HUES48 (cell line): ENCODE measurements around the gene SPOCK1.

ENCODE experiments used
- H3K27ac ChIP-seq: one replicate; pipeline ENCODE4 v1.7.0; 2013; ENCODE audit warnings: low read depth, low read length, inconsistent platforms
- H3K27me3 ChIP-seq: 2 replicates; pipeline ENCODE4 v1.6.1; 2013; ENCODE audit warnings: mild to moderate bottlenecking, low read length; ENCODE audit not compliant: control insufficient read depth, insufficient read depth
- H3K36me3 ChIP-seq: 2 replicates; pipeline ENCODE4 v1.6.1; 2013; ENCODE audit warnings: low read length; ENCODE audit not compliant: control insufficient read depth, insufficient read depth
- H3K4me1 ChIP-seq: 2 replicates; pipeline ENCODE4 v1.6.1; 2013; ENCODE audit warnings: mild to moderate bottlenecking, low read length; ENCODE audit not compliant: control insufficient read depth, insufficient read depth
- H3K4me3 ChIP-seq: 2 replicates; pipeline ENCODE4 v1.5.1; 2013; ENCODE audit warnings: mild to moderate bottlenecking, low read depth, low read length
- H3K9ac ChIP-seq: 2 replicates; pipeline ENCODE4 v1.6.1; 2013; ENCODE audit warnings: mild to moderate bottlenecking, low read depth, low read length, moderate library complexity
- H3K9me3 ChIP-seq: 2 replicates; pipeline ENCODE4 v1.6.1; 2013; ENCODE audit warnings: low read length; ENCODE audit not compliant: control insufficient read depth, insufficient read depth

Gene SPOCK1

DNA sequence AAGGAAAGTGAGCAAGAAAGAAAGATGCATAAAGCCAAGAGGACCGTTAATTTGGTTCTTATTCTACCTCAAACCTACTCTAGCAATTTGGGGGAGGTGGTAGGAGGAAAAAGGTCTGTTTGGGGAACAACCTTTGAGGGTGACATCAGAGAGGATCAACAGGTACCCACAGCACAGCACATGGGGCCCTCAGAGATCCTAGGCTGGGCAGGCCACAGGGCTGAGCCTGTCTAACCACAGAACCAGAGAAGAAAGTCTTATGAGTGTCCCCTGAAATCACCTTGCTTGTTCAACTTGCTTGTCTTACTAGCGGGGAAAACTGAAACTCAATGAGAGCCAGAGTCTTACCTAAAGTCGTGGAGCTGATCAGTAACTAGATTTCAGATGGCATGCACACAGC, 385.2 kb downstream of the SPOCK1 start:
- Histone ChIP-seq H3K9ac (no peak overlapping the region), H3K27ac (no peak overlapping the region), H3K4me3 (no peak overlapping the region), H3K4me1 (no peaks in the 10 kb centered on the region), H3K36me3 (no peaks in the 10 kb centered on the region), H3K27me3 (no peaks in the 10 kb centered on the region), H3K9me3 (no peaks in the 10 kb centered on the region)

DNA sequence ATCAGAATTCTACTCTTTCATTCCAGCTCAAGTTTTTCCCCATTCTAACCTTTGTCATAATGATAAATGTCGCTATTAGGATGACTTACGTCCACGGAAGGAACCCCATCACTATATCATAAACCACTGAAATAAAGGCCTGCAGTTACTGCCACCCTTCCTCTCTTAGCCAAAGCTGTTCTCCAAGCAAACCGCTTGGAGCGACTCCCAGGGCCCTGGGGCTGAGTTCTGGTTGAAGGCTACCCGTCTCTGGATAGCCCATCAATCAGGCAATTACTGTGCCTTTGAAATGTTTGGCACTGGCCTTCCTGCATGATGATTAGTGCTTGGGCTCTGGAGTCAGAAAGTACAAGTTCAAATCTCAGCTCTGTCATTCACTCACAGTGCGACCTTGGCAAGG, 386.0 kb downstream of the SPOCK1 start:
- Histone ChIP-seq H3K27me3 (no peaks in the 10 kb centered on the region), H3K4me1 (no peaks in the 10 kb centered on the region), H3K27ac (no peak overlapping the region), H3K36me3 (no peaks in the 10 kb centered on the region), H3K9ac (no peak overlapping the region), H3K4me3 (no peak overlapping the region), H3K9me3 (no peaks in the 10 kb centered on the region)

GRCh38 chr5:137105351-137106035, 393.6 kb downstream of the SPOCK1 start:
- H3K36me3 ChIP-seq: no peaks in the 10 kb centered on the region
- no peaks in the 10 kb centered on the region for H3K4me1 ChIP-seq
- no peaks in the 10 kb centered on the region for H3K27me3 ChIP-seq
- H3K9me3 ChIP-seq: no peaks in the 10 kb centered on the region
- no peak overlapping the region for H3K4me3 ChIP-seq
- H3K27ac ChIP-seq: no peak overlapping the region
- H3K9ac ChIP-seq: no peak overlapping the region

GRCh38 chr5:137101544-137101943, 397.6 kb downstream of the SPOCK1 start:
- H3K27ac ChIP-seq: no peak overlapping the region
- no peaks in the 10 kb centered on the region for H3K27me3 ChIP-seq
- H3K36me3 ChIP-seq: no peaks in the 10 kb centered on the region
- H3K9me3 ChIP-seq: no peaks in the 10 kb centered on the region
- no peak overlapping the region for H3K4me3 ChIP-seq
- H3K9ac ChIP-seq: no peak overlapping the region
- 0 out of 2 replicates have a peak, but pooled peaks cover 4% of the 10 kb centered on the region for H3K4me1 ChIP-seq

DNA sequence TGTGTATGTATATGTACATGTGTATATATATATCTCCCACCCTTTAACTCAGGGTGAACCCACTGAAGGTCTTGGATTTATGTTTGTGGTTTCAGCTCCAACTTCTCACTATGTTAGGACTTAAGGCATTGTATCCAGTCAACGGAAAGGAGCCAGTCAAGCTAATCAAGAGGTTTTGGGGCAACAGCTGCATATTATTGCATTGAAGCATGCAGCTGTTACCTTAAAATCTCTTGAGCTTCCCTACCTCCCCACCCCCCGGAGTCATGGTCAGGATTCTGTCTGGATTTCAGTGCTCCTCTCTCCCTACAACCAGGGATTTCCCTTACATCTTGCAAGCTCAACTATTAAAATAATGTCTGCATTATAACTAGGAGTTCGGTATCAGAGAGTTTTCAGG, 399.5 kb downstream of the SPOCK1 start:
- H3K9me3 ChIP-seq: no peaks in the 10 kb centered on the region
- H3K36me3 ChIP-seq: no peaks in the 10 kb centered on the region

GRCh38 chr5:137098663-137099062, 400.5 kb downstream of the SPOCK1 start:
- Histone ChIP-seq H3K27ac (no peak overlapping the region), H3K27me3 (no peaks in the 10 kb centered on the region), H3K9me3 (no peaks in the 10 kb centered on the region)

More for the DNA sequence above, 399.5 kb downstream of the SPOCK1 start:
- H3K27ac ChIP-seq: no peak overlapping the region
- no peak overlapping the region for H3K9ac ChIP-seq
- H3K27me3 ChIP-seq: no peaks in the 10 kb centered on the region
- H3K4me3 ChIP-seq: no peak overlapping the region
- H3K4me1 ChIP-seq: 0 out of 2 replicates have a peak, but pooled peaks cover 4% of the 10 kb centered on the region

DNA sequence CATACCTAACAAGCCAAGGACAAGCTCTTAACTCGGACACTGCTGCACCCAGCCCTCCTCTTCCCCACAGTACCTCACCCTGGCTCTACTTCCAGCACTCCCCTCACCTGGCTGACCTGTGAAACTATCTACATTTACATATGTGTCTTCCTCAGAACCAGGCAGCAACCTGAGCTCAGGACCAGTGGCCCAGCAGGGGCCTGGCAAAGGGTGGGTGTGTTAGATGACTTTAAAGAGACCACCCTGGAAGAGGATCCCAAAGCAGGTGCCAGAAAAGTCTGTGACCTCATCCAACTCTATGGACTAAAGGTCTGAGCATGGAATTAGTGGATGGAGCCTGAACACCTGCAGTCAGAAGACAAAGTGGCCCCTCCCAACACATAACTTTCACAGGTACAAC, 400.9 kb downstream of the SPOCK1 start:
- H3K27me3 ChIP-seq: no peaks in the 10 kb centered on the region
- 0 out of 2 replicates have a peak, but pooled peaks cover 4% of the 10 kb centered on the region for H3K4me1 ChIP-seq
- H3K9me3 ChIP-seq: no peaks in the 10 kb centered on the region
- H3K36me3 ChIP-seq: no peaks in the 10 kb centered on the region
- no peak overlapping the region for H3K9ac ChIP-seq
- H3K27ac ChIP-seq: no peak overlapping the region
- H3K4me3 ChIP-seq: no peak overlapping the region

More at GRCh38 chr5:137098663-137099062, 400.5 kb downstream of the SPOCK1 start:
- Histone ChIP-seq H3K9ac (no peak overlapping the region), H3K36me3 (no peaks in the 10 kb centered on the region), H3K4me1 (0 out of 2 replicates have a peak, but pooled peaks cover 4% of the 10 kb centered on the region), H3K4me3 (no peak overlapping the region)

DNA sequence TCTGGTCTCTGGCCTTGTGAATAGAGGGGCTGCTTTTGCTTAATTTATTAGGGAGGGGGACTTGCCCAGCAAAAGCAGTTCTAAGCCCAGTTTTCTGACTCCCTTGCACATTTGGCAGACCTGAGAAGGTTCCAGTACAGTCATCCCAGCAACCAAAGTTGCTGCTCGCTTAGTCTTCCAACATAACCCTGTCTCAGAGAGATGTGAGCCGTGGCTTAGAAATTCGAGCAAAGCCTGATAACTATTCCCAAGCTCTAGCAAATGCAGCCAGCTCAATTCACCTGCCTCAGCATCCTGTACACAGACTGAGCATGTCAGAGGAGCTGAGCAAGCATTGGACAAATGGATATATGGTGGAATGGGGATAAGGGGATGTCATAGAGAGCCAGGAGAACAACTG, 401.9 kb downstream of the SPOCK1 start:
- Histone ChIP-seq H3K9me3 (no peaks in the 10 kb centered on the region), H3K27me3 (no peaks in the 10 kb centered on the region), H3K4me1 (peaks cover 8% of the 10 kb centered on the region; the same call in 1 of the 2 replicates), H3K27ac (no peak overlapping the region), H3K4me3 (no peak overlapping the region), H3K9ac (no peak overlapping the region), H3K36me3 (no peaks in the 10 kb centered on the region)

DNA sequence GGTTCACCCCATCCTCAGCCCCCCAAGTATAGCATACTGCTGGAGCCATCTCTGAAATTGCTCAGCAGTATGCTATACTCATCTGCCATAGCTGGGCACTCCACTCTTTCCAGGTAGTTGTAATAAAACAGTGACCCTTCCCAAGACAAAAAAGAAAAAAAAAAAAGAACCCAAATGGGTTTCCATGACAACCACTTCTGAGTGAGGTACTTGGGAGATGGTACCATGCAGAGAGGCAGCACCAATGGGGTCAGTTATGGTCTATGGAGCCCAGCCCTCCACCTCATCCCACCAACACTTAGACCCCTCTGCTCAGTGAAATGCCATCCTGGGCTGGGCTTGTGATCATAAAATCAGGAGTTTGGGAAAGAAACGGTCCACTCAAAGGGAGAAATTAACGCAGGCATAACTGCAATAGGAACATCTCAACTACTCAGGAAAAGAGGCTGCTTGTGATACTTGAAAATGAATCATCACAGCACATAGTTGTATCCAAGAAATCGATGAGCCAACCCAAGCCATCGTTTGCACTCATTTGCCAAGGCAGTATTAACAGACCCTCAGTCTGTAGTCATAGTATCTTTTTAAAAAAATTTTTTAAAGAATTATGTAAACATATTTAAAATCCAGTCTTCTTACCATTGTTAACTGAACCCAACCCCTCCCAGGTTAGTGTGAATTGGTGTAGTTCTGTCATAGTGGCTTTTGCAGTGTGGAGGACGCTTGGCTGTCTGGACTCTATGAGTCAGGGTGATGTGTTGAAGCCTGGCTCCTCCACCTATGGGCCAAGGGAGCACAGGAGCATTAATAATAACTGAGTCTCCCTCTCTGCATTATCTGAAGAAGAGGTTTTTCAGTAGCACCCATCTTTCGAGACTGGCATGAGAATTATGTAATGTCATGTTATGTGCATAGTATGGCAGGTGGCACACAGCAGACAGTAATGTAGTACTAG, 402.7 kb downstream of the SPOCK1 start:
- H3K4me1 ChIP-seq: peaks cover 13% of the 10 kb centered on the region; the same call in 1 of the 2 replicates
- H3K9ac ChIP-seq: no peak overlapping the region
- no peak overlapping the region for H3K4me3 ChIP-seq
- no peaks in the 10 kb centered on the region for H3K27me3 ChIP-seq
- no peaks in the 10 kb centered on the region for H3K9me3 ChIP-seq
- no peaks in the 10 kb centered on the region for H3K36me3 ChIP-seq
- H3K27ac ChIP-seq: no peak overlapping the region

- no peaks in the 10 kb centered on the region for H3K9me3 ChIP-seq
- H3K9ac ChIP-seq: no peak overlapping the region
- no peaks in the 10 kb centered on the region for H3K36me3 ChIP-seq
- no peak overlapping the region for H3K27ac ChIP-seq
- peaks cover 21% of the 10 kb centered on the region for H3K4me1 ChIP-seq
- no peak overlapping the region for H3K4me3 ChIP-seq
- no peaks in the 10 kb centered on the region for H3K27me3 ChIP-seq
Observed at GRCh38 chr5:137095597-137095996, 403.5 kb downstream of the SPOCK1 start.

- Histone ChIP-seq H3K4me1 (peaks cover 28% of the 10 kb centered on the region), H3K9me3 (no peaks in the 10 kb centered on the region), H3K36me3 (no peaks in the 10 kb centered on the region), H3K27me3 (no peaks in the 10 kb centered on the region), H3K9ac (no peak overlapping the region), H3K4me3 (no peak overlapping the region), H3K27ac (no peak overlapping the region)
Observed at GRCh38 chr5:137092831-137093230, 406.3 kb downstream of the SPOCK1 start.
